Omental fat pad (tissue), 4 donors: ENCODE measurements around the gene PIANP. TPM values are rescaled to one million over a fixed set of nuclear protein-coding genes. Genes with fewer than 3 reads are reported as not detected.

Experiments
- small RNA-seq: library from RNA; depleted of rRNA; stranded (forward); fragments of <200 nt; gene quantifications from one replicate; pipeline ENCODE3, GENCODE V24; 2016
- total RNA-seq, 4 donors: library from RNA; depleted of rRNA; stranded (reverse); fragments of >200 nt; gene quantifications; one replicate each; pipeline ENCODE4 v1.1.0, GENCODE V29; 2016

Gene PIANP
- total RNA-seq, 4 donors from 2014 or later = not detected

Small RNA genes within 50 kb of the gene (small RNA-seq; reads per million reads assigned to genes)
- gene RNU6-781P = not detected

Other genes starting within 250 kb of the PIANP start
- 10 to 100 TPM; 16.3 to 26.0 (median 18.5) TPM for gene TAPBPL, start 248.8 kb downstream of the PIANP start, total RNA-seq
- gene VAMP1, start 230.1 kb downstream of the PIANP start, total RNA-seq = 1 to 10 TPM; 4.2 to 9.6 (median 6.2) TPM
- 100 to 1,000 TPM in 1 of 4 donors, 10 to 100 TPM in 3; 44.1 to 118 (median 67.8) TPM for gene MRPL51, start 207.6 kb downstream of the PIANP start, total RNA-seq
- gene NCAPD2, start 206.7 kb downstream of the PIANP start, total RNA-seq = 10 to 100 TPM; 10.6 to 36.3 (median 20.7) TPM
- 1,000 to 10,000 TPM; 1,060 to 2,185 (median 1,462) TPM for gene GAPDH, start 166.3 kb downstream of the PIANP start, total RNA-seq
- 10 to 100 TPM; 15.5 to 50.0 (median 18.4) TPM for gene IFFO1, start 144.8 kb downstream of the PIANP start, total RNA-seq
- 100 to 1,000 TPM in 1 of 4 donors, 10 to 100 TPM in 3; 26.2 to 153 (median 45.0) TPM for gene NOP2, start 132.5 kb downstream of the PIANP start, total RNA-seq
- 100 to 1,000 TPM; 171 to 213 (median 194) TPM for gene CHD4, start 93.4 kb downstream of the PIANP start, total RNA-seq
- 1 to 10 TPM; 2.2 to 6.3 (median 2.4) TPM for gene LPAR5, start 64.9 kb downstream of the PIANP start, total RNA-seq
- 1 to 10 TPM; 1.9 to 3.8 (median 3.2) TPM for gene ACRBP, start 53.4 kb downstream of the PIANP start, total RNA-seq
- 10 to 100 TPM in 3 of 4 donors, 1 to 10 TPM in 1; 9.7 to 48.7 (median 24.8) TPM for gene ING4, start 37.7 kb downstream of the PIANP start, total RNA-seq
- 10 to 100 TPM; 28.1 to 36.7 (median 34.6) TPM for gene ZNF384, start 11.4 kb downstream of the PIANP start, total RNA-seq
- 10 to 100 TPM; 51.2 to 64.0 (median 62.7) TPM for gene COPS7A, start 23.2 kb upstream of the PIANP start, total RNA-seq
- gene MLF2, start 52.3 kb upstream of the PIANP start, total RNA-seq = 100 to 1,000 TPM; 127 to 150 (median 129) TPM
- 100 to 1,000 TPM in 2 of 4 donors, 10 to 100 TPM in 2; 77.6 to 143 (median 113) TPM for gene PTMS, start 65.5 kb upstream of the PIANP start, total RNA-seq
- gene LAG3, start 71.7 kb upstream of the PIANP start, total RNA-seq = 1 to 10 TPM in 2 of 4 donors, under 1 TPM in 2; 0.44 to 2.2 (median 0.92) TPM
- gene CD4, start 88.7 kb upstream of the PIANP start, total RNA-seq = 10 to 100 TPM; 19.7 to 26.5 (median 21.8) TPM
- 1 to 10 TPM; 2.8 to 6.7 (median 2.9) TPM for gene GPR162, start 121.0 kb upstream of the PIANP start, total RNA-seq
- gene P3H3, start 127.6 kb upstream of the PIANP start, total RNA-seq = 10 to 100 TPM in 2 of 4 donors, 1 to 10 TPM in 2; 5.4 to 13.6 (median 10.0) TPM
- 1 to 10 TPM in 1 of 4 donors, under 1 TPM in 2, not detected in 1; 0.25 to 2.0 (median 0.48) TPM for gene GNB3, start 140.1 kb upstream of the PIANP start, total RNA-seq
- gene CDCA3, start 150.5 kb upstream of the PIANP start, total RNA-seq = 1 to 10 TPM in 2 of 4 donors, under 1 TPM in 2; 0.47 to 1.6 (median 1.1) TPM
- 10 to 100 TPM; 33.4 to 39.4 (median 36.7) TPM for gene USP5, start 151.3 kb upstream of the PIANP start, total RNA-seq
- gene TPI1, start 166.7 kb upstream of the PIANP start, total RNA-seq = 100 to 1,000 TPM; 254 to 446 (median 375) TPM
- 1 to 10 TPM; 4.1 to 6.5 (median 5.7) TPM for gene SPSB2, start 172.5 kb upstream of the PIANP start, total RNA-seq
- gene LRRC23, start 204.0 kb upstream of the PIANP start, total RNA-seq = 10 to 100 TPM in 1 of 4 donors, 1 to 10 TPM in 3; 6.2 to 12.1 (median 7.4) TPM
- 10 to 100 TPM in 1 of 4 donors, 1 to 10 TPM in 3; 3.5 to 14.3 (median 5.2) TPM for gene ENO2, start 213.8 kb upstream of the PIANP start, total RNA-seq
- gene ATN1, start 227.1 kb upstream of the PIANP start, total RNA-seq = 10 to 100 TPM; 46.2 to 93.5 (median 59.4) TPM
- gene RNU7-1, start 243.0 kb upstream of the PIANP start, total RNA-seq = not detected
- gene C12orf57, start 243.2 kb upstream of the PIANP start, total RNA-seq = 100 to 1,000 TPM; 280 to 555 (median 413) TPM